Cardiac fibroblast (primary cell): ENCODE data around the gene PPAT.

ENCODE experiments used
- DNase-seq, 2 donors: peaks; one replicate each; pipeline versions ENCODE4 v3.0.0 to v3.0.0-alpha.2; 2010; ENCODE audit warnings: low read depth in 2 of 2
- H3K4me3 ChIP-seq, 2 donors: replicated peaks in 1 of 2; 1 replicate in 1 of 2; 2 replicates in 1 of 2; pipeline ENCODE4 v1.5.1; 2011; ENCODE audit warnings: low read depth in 2 of 2, low read length in 2 of 2, mild to moderate bottlenecking in 2 of 2, moderate library complexity in 1 of 2
- CTCF ChIP-seq: IDR thresholded peaks from one replicate; pipeline ENCODE4 v1.5.1; 2011; ENCODE audit warnings: low read depth, mild to moderate bottlenecking, low read length, inconsistent platforms

Gene PPAT

GRCh38 chr4:56424697-56425514 lies 10.5 kb downstream of the PPAT start:
- H3K4me3 ChIP-seq = no peak overlapping the region
- TF ChIP-seq CTCF = peak; percentile 58
- DNase-seq = peak; percentile 61 to 63

DNA sequence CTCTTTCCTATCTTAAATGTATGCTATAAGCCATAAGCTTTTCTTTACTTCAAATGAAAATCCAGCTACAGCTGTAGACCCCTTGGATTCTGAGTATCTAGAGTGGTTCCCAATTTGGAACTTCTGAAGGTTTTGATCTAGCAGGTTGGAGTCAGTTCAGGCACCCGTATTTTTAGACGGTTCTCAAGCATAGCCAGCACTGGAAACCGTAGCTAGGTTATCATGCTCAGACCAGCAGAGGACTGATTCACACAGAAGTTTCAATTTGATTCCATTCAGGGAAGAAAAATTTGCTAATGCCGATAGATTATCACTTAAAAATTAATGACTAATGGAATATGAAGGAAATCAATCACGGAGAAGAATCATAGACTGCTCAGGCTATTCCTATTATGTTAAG lies 11.2 kb downstream of the PPAT start:
- DNase-seq = no peak
- no peak for TF ChIP-seq CTCF
- H3K4me3 ChIP-seq = no peak overlapping the region

- TF ChIP-seq CTCF = no peak
- DNase-seq = no peak
- no peak overlapping the region for H3K4me3 ChIP-seq
These were observed 18.0 kb downstream of the PPAT start for GRCh38 chr4:56417396-56417795.

DNA sequence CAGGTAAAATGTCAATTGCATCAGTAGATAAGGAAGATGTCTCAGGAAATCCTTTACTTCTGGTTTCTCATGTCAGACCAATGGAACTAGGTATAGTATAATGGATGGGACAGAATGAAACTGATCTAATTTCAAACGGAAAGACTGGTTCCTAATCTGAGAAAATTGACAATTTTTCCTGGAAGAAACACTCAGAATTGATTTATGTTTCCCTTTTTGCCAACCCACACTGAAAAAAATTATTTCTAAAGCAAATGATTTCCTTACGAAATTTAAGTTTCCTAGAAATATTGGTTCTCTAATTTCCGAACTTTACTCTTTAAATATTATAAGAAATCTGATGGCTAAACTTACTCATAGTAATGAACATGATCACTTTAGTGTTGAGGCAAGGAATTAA lies 19.1 kb downstream of the PPAT start:
- no peak for TF ChIP-seq CTCF
- H3K4me3 ChIP-seq = no peak overlapping the region
- no peak for DNase-seq

- TF ChIP-seq CTCF = no peak
- H3K4me3 ChIP-seq = no peak overlapping the region
- peak in 1 of 2 donors; percentile 27 for DNase-seq
These were observed 21.2 kb downstream of the PPAT start for GRCh38 chr4:56414135-56414670.

DNA sequence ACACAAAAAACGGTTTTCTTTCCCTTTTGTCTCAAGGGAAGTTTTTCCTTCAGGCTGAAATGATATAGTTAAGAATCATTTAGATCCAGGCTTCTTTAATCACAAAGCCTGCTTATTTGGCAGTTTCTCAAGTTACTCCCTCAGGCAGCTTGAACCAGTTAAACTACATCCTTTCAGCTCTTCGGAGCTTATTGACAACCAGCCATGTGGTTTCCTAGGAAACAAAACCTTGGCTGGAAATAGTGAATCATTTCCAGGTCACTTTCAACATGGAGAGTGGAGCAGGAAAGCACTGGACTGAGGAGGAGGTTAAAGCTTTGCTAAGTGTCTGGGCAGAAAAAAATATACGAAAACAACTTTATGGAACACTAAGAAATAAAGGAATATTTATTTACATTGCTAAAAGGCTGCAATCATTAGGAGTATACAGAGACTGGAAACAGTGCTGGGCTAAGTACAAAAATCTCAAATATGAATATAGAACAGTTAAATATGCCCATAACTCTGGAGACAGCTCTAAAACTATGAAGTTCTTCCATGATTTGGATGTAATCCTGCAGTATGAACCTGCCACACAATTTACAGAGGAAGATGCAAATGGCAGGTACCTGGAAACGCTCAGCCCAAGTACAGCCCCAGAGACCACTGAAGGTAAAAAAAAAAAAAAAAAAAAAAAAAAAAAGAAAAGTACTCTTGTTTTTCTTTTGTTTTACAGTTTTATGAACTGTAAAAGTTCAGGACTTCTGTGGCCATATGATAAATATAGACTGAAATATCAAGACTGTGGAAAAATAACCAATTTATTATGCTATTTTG lies 25.0 kb downstream of the PPAT start:
- DNase-seq = peak; percentile 98 to 99
- H3K4me3 ChIP-seq = peak overlapping the region; percentile 3 to 19

More for the DNA sequence above, 25.0 kb downstream of the PPAT start:
- TF ChIP-seq CTCF = no peak
